CD4-positive, alpha-beta T cell treated with Interleukin-2 at 100 ng/mL for 4 hours (primary cell): ENCODE data around the gene S1PR1.

Source experiments
- DNase-seq: peaks from one replicate; pipeline ENCODE4 v3.0.0-alpha.2; 2020; ENCODE audit warnings: low spot score

S1PR1 gene

GRCh38 chr1:101245246-101245927 lies 8.6 kb downstream of the S1PR1 start:
- DNase-seq: no peak

GRCh38 chr1:101247404-101248287 lies 10.8 kb downstream of the S1PR1 start:
- DNase-seq: no peak

DNA sequence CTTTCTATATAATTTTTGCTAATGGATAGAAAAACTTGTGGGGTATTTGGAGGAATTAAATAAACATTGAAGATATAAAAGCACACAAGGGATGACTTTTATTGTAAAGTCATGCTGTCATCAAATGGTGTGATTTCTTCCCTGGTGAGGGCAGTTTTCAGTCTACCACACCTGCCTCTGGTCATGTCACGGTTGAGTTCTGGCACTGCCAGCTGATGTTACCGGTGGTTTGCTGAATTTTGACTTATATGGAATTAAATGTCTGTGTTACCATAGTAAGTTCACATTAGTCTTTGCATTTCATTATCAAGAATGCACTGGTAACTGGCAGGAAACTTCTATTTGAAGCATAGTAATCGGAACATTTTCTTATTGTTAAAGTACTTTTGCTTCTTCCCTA lies 13.4 kb downstream of the S1PR1 start:
- DNase-seq: no peak

- DNase-seq: no peak
Observed at GRCh38 chr1:101250656-101251272, 13.9 kb downstream of the S1PR1 start.

- no peak for DNase-seq
Observed at GRCh38 chr1:101251504-101251903, 14.7 kb downstream of the S1PR1 start.

GRCh38 chr1:101253976-101254674 lies 17.3 kb downstream of the S1PR1 start:
- DNase-seq: no peak

DNA sequence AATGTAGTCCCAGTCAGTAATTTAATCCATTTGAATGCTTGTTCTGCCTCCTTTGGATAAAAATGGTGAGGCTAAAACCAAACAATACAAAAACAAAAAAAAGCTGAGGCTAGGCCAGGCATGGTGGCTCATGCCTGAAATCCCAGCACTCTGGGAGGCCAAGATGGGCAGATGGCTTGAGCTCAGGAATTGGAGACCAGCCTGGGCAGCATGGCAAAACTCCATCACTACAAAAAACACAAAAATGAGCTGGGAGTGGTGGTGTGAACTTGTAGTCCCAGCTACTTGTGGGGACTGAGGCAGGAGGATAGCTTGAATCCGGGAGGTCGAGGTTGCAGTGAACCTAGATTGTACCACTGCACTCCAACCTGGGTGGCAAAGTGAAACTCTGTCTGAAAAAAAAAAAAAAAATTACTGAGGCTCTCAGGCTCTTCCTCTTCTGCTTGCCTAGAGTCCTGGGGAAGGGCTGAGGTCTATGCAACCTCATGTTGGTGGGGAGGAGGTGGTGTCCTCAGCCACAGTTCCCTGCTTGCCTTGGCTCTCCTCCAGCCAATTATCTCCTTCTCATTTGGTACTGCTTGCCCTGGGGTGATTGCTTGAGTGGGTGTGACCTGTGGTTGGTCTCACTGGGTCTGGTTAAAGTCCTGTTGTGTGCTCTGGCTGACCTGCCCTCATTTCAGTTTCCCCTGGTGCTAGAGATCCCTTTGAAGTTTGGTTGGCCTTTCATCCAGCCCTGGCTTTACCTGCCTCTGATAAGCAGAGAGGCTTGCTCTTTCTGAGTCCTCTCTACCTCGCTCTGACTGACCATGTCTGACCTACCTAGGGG lies 20.9 kb downstream of the S1PR1 start:
- DNase-seq: peak; percentile 48

DNA sequence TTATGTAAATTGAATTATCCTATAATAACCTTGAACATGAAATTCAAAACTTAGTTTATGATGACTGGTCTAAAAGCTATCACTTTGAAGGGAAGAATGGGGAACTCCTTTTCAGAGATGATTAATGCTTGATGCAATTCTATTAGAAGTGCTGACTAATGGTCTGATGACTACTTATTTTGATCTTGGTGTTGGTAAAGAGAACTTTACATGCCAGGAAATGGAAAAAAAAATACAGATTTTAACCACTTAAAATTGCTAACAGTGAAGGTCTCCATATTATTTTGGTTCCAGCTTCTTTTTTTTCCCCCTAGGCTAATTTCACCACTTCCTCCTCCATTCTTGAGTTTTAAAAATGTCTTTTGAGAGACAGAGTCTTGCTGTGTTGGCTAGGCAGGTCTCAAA lies 22.9 kb downstream of the S1PR1 start:
- peak; percentile 73 for DNase-seq

- no peak for DNase-seq
Observed at GRCh38 chr1:101260556-101261350, 23.9 kb downstream of the S1PR1 start.

- no peak for DNase-seq
Observed at GRCh38 chr1:101261623-101262022, 24.8 kb downstream of the S1PR1 start.

GRCh38 chr1:101262060-101262459 lies 25.2 kb downstream of the S1PR1 start:
- DNase-seq: no peak

DNA sequence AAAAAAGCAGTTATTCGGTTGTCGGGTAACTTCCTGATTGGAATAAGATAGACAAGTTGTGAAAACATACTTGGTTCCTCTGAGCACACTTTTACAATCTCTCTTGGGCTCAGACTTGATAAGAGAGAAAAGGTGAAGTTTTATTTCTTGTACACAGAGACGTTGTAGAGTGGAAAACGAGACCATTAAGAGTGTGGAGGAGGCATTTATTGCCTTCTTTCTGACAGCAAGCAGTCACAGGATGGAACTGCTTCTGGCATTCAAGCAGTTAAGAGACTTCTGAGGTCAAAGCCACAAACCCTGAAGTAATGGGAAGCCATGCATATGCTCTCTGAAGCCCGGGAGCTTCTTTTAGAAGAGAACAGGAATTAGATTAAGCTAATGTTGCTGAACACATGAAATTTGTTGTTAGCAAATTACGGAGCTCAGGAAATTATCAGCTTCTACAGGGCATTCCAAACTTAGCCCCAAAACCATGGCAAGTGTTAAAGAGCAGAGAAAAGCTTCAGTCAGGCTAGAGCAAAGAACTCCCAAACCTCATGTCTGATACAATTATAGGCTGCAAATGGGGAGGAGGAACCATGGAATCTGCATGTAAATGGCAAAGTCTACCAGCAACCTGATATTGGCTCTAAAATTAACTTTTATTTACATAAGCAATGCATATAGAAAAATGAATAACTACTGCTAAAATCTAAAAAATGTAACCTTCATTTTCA lies 26.0 kb downstream of the S1PR1 start:
- no peak for DNase-seq

DNA sequence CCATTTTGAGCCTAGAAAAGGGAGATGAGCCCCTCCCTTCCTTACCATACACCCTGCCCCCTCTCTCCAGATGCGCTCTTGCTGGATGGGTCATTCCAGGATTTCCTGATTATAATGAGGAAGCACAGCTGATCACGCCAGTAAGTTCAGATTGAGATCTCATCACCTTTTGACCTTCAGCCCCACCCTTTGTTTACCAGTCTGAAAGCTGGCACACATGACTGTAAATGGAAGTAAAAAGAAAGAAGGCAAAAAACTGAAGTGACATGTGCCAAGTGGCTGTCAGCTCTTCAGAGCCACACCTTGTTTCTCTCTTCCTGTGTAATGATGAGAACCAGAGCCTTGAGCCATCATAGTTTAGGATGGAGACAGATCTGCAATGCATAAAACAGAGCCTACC lies 27.9 kb downstream of the S1PR1 start:
- DNase-seq: peak; percentile 65

GRCh38 chr1:101265684-101266083 lies 28.9 kb downstream of the S1PR1 start:
- no peak for DNase-seq

GRCh38 chr1:101267082-101267481 lies 30.3 kb downstream of the S1PR1 start:
- DNase-seq: no peak

DNA sequence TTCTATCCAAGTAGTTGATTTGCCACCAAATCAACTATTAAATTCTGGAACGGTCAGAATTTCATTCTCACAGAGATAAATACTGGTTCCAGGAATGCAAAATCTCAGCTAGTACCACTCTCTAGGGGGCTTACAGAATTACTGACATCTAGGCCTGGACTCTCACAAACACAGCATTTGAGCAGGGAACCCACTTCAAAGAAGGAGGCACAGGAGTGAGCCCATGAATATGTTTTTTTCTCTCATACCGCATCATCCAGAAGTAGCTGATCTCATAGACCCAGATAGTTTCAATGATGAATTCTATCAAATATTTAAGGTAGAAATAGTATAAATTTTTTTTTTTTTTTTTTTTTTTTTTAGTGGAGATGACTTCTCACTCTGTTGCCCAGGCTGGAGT lies 32.1 kb downstream of the S1PR1 start:
- no peak for DNase-seq

- no peak for DNase-seq
Observed at GRCh38 chr1:101275672-101276071, 38.9 kb downstream of the S1PR1 start.

GRCh38 chr1:101276818-101277217 lies 40.0 kb downstream of the S1PR1 start:
- no peak for DNase-seq

- no peak for DNase-seq
Observed at GRCh38 chr1:101278238-101278637, 41.4 kb downstream of the S1PR1 start.

DNA sequence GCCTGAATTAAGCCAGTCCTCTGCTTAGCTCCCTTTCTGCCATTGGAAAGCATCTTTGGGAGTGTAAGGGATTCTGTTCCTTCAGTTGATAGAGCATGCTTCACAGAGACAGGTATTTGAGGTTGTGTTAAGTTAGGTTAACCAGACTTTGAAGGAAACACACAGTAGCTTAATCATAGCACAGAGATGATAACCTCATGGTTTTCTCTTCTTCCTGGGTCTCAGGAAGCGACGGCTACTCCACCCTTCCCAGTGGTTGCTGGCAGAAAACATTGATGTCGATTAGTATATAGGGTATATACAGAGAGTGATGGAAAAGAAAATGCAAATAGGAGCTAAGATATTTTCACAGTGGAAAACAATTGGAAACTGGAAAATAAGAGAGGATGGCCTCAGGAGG lies 42.0 kb downstream of the S1PR1 start:
- peak; percentile 70 for DNase-seq
